HG03095 (cell line): ENCODE results near the gene TMEM183A.

ENCODE experiments used
- ATAC-seq: cut with Tn5 transposase; IDR thresholded peaks from one replicate; pipeline ENCODE4 v1.9.1; 2021; ENCODE audit warnings: moderate library complexity; ENCODE audit not compliant: unreplicated experiment

TMEM183A gene

GRCh38 chr1:203044546-203045250 lies 37.5 kb downstream of the TMEM183A start:
- ATAC-seq, result no peak

- no peak for ATAC-seq
Measured at GRCh38 chr1:203045336-203045735, 38.2 kb downstream of the TMEM183A start.

GRCh38 chr1:203045821-203046594 lies 38.8 kb downstream of the TMEM183A start:
- no peak for ATAC-seq

- no peak for ATAC-seq
Measured at GRCh38 chr1:203046984-203047630, 39.9 kb downstream of the TMEM183A start.

- ATAC-seq, result no peak
Measured at GRCh38 chr1:203048086-203048485, 40.9 kb downstream of the TMEM183A start.

- no peak for ATAC-seq
Measured at GRCh38 chr1:203048555-203049051, 41.4 kb downstream of the TMEM183A start.

GRCh38 chr1:203049077-203049476 lies 41.9 kb downstream of the TMEM183A start:
- ATAC-seq, result no peak

GRCh38 chr1:203049576-203050180 lies 42.5 kb downstream of the TMEM183A start:
- ATAC-seq, result no peak

GRCh38 chr1:203050826-203051225 lies 43.7 kb downstream of the TMEM183A start:
- ATAC-seq, result no peak

GRCh38 chr1:203051841-203052324 lies 44.7 kb downstream of the TMEM183A start:
- no peak for ATAC-seq

- no peak for ATAC-seq
Measured at GRCh38 chr1:203052601-203053000, 45.4 kb downstream of the TMEM183A start.

- no peak for ATAC-seq
Measured at GRCh38 chr1:203054184-203054583, 47.0 kb downstream of the TMEM183A start.

- ATAC-seq, result no peak
Measured at GRCh38 chr1:203054642-203055041, 47.5 kb downstream of the TMEM183A start.

- no peak for ATAC-seq
Measured at GRCh38 chr1:203055161-203055799, 48.1 kb downstream of the TMEM183A start.

GRCh38 chr1:203056012-203056411 lies 48.8 kb downstream of the TMEM183A start:
- no peak for ATAC-seq

- no peak for ATAC-seq
Measured at GRCh38 chr1:203056516-203056915, 49.3 kb downstream of the TMEM183A start.

- ATAC-seq, result no peak
Measured at GRCh38 chr1:203057911-203058675, 50.9 kb downstream of the TMEM183A start.

- no peak for ATAC-seq
Measured at GRCh38 chr1:203058676-203058935, 51.4 kb downstream of the TMEM183A start.

GRCh38 chr1:203059485-203059884 lies 52.3 kb downstream of the TMEM183A start:
- no peak for ATAC-seq

GRCh38 chr1:203060115-203060514 lies 52.9 kb downstream of the TMEM183A start:
- no peak for ATAC-seq
